Neural crest cell (in vitro differentiated cells): ENCODE results near the gene C1orf21. TPM values are rescaled to one million over a fixed set of nuclear protein-coding genes. Genes with fewer than 3 reads are reported as not detected.
A peak's percentile ranks its signal among the peaks of the same experiment; 100 is the strongest.

Source experiments
- DNase-seq: peaks from one replicate; pipeline ENCODE4 v3.0.0; 2021; ENCODE audit warnings: low read depth, mixed read lengths, low spot score
- H3K27ac Mint-ChIP-seq: one replicate; pipeline ENCODE4 v1.8.0; 2021; ENCODE audit warnings: mild to moderate bottlenecking, mixed read lengths; ENCODE audit not compliant: unreplicated experiment
- H3K27me3 Mint-ChIP-seq: 2 replicates; pipeline ENCODE4 v1.8.0; 2021; ENCODE audit warnings: low read depth, mild to moderate bottlenecking, mixed read lengths
- H3K36me3 Mint-ChIP-seq: 2 replicates; pipeline ENCODE4 v1.8.0; 2021; ENCODE audit warnings: low read depth, mild to moderate bottlenecking, mixed read lengths
- H3K4me1 Mint-ChIP-seq: 2 replicates; pipeline ENCODE4 v1.8.0; 2021; ENCODE audit warnings: mixed read lengths
- H3K4me3 Mint-ChIP-seq: one replicate; pipeline ENCODE4 v1.8.0; 2021; ENCODE audit warnings: mild to moderate bottlenecking, mixed read lengths
- H3K9me3 Mint-ChIP-seq: 2 replicates; pipeline ENCODE4 v1.8.0; 2021; ENCODE audit warnings: mixed read lengths
- total RNA-seq: library from RNA; stranded (reverse); gene quantifications from 2 replicates; pipeline ENCODE4 v1.2.1, GENCODE V29; 2021
- TF ChIP-seq, protein P1 (sequence below): fragments of 200-600 bp; sonication (generic); conservative IDR thresholded peaks from 2 replicates; pipeline ENCODE4 v1.5.0; 2021; ENCODE audit warnings: antibody characterized with exemption, mild to moderate bottlenecking

C1orf21 gene
- total RNA-seq, 1 donor from 2014 or later, result 29.8 TPM

DNA sequence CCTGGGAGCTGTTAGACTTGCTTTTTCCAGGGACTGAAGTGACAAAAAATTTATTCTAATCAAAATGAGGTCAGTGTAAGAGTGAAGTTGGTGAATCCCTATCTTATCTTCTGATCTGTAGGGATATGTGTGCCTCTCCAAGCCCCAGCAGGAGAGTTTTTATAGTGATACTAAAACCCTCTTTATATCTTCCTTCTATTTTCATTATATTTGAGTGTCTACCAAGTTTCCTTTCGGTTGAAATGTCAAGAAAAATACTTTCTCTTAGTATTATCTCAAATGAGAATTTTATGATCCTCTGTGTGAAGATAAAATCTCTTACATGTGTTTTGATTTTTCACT lies 18.9 kb downstream of the C1orf21 start:
- TF ChIP-seq, protein P1, sequence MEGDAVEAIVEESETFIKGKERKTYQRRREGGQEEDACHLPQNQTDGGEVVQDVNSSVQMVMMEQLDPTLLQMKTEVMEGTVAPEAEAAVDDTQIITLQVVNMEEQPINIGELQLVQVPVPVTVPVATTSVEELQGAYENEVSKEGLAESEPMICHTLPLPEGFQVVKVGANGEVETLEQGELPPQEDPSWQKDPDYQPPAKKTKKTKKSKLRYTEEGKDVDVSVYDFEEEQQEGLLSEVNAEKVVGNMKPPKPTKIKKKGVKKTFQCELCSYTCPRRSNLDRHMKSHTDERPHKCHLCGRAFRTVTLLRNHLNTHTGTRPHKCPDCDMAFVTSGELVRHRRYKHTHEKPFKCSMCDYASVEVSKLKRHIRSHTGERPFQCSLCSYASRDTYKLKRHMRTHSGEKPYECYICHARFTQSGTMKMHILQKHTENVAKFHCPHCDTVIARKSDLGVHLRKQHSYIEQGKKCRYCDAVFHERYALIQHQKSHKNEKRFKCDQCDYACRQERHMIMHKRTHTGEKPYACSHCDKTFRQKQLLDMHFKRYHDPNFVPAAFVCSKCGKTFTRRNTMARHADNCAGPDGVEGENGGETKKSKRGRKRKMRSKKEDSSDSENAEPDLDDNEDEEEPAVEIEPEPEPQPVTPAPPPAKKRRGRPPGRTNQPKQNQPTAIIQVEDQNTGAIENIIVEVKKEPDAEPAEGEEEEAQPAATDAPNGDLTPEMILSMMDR, result no peak
- Mint-ChIP-seq H3K27me3 (no peaks in the 10 kb centered on the region), H3K4me1 (peaks cover 61% of the 10 kb centered on the region), H3K36me3 (no peaks in the 10 kb centered on the region), H3K9me3 (no peaks in the 10 kb centered on the region), H3K4me3 (no peak overlapping the region), H3K27ac (no peak overlapping the region)
- DNase-seq, result no peak

DNA sequence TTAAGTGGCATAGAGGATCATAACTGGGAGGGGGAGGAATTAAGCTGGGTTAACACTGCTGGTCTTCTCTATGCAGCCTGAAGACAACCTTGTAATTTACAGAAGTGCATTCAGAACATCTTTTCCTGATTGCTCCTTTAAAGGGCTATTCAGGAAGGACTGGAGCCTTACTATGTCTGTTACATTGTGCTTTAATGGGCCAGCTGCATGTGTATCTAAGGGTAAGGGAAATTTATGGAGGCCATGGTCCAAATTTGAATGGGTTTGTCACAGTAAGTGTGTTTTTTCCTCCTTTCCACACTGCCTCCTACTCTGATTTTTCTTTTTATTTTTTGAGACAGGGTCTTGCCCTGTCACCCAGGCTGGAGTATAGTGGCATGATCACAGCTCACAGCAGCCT lies 19.6 kb downstream of the C1orf21 start:
- H3K27ac Mint-ChIP-seq, result no peak overlapping the region
- H3K27me3 Mint-ChIP-seq, result no peaks in the 10 kb centered on the region
- DNase-seq, result no peak
- no peaks in the 10 kb centered on the region for H3K9me3 Mint-ChIP-seq
- no peak overlapping the region for H3K4me3 Mint-ChIP-seq
- peaks cover 61% of the 10 kb centered on the region for H3K4me1 Mint-ChIP-seq
- TF ChIP-seq, protein P1, result no peak
- no peaks in the 10 kb centered on the region for H3K36me3 Mint-ChIP-seq

DNA sequence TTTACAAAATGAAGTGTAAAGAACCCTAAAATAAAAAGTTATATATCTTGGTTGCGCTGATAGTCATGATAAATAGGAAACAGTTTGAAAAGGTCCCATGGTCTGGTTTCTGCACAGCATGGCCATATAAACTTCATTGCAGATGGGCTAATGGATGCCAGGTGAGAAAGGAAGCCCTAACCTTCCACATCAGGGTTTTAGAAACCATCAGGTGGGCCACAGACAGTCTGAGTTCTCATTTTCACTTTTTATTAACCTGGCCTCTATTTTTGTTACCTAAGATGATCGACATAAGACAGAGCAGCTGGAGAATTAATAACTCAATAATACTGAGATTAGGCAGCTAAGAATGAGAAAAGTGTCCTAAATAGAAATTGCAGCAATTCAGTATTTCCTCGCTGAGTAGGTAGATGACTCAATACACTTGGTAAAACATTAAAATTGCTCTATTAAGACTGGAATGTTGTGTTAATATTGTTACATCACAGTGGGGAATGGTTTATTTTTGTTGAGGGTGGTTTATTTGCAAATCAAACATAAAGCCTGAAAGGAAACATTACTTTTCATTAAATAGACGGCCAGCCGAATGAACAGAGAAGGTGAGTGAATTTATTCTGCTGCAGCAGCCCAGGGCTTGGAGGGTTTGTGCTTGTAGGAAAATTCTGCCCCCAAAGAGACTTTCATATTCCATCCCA lies 21.1 kb downstream of the C1orf21 start:
- Mint-ChIP-seq H3K9me3 (no peaks in the 10 kb centered on the region), H3K27me3 (no peaks in the 10 kb centered on the region), H3K36me3 (no peaks in the 10 kb centered on the region), H3K27ac (peak overlapping the region; percentile 55), H3K4me1 (peaks cover 59% of the 10 kb centered on the region), H3K4me3 (no peak overlapping the region)
- TF ChIP-seq, protein P1, result no peak
- DNase-seq, result no peak

DNA sequence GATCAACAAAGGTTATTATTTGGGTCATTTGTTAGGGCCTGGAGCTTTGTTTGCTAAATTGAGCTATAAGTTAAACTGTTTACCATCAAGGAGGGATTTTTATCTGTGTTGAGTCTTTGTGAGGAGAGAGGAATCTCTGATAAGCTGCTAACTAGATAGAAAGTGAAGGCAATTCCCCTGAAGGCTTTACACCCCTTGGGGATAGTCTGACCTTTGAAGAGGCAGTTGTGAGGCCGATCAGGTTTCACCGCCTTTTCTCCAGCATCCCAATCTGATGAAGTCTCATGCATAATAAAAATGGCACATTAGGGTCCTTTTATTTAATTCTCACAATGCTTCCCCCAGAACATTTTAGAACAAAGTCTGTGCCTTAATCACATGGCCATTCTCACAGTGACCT lies 21.8 kb downstream of the C1orf21 start:
- Mint-ChIP-seq H3K27ac (peak overlapping the region; percentile 93), H3K4me3 (no peak overlapping the region), H3K27me3 (no peaks in the 10 kb centered on the region), H3K9me3 (no peaks in the 10 kb centered on the region), H3K4me1 (peaks cover 56% of the 10 kb centered on the region), H3K36me3 (no peaks in the 10 kb centered on the region)
- no peak for DNase-seq
- TF ChIP-seq, protein P1, result no peak

DNA sequence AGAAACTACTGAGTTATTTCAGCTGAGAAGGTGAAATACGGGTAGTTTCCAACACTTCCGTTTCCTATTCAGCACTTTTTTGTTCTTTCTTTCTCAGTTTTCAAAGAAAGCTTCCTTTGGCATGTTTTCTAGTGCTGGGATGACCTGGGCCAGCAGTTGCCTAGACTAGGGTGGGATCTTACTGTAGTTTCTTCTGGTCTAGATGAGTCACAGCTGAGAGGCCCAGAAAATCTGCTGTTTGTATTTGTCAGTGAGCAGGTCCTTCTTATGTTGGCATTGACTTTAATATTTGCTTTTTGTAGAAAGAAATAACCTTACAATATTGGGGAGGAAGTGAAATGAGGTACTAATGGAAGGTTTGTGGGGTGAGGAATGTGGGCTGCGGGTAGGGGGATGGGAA lies 22.2 kb downstream of the C1orf21 start:
- H3K9me3 Mint-ChIP-seq, result no peaks in the 10 kb centered on the region
- no peaks in the 10 kb centered on the region for H3K27me3 Mint-ChIP-seq
- peak overlapping the region; percentile 93 for H3K27ac Mint-ChIP-seq
- H3K4me3 Mint-ChIP-seq, result no peak overlapping the region
- TF ChIP-seq, protein P1, result no peak
- no peak for DNase-seq
- H3K36me3 Mint-ChIP-seq, result peaks cover under 1% of the 10 kb centered on the region
- peaks cover 56% of the 10 kb centered on the region for H3K4me1 Mint-ChIP-seq
